ENCODE data around the gene FRK. TPM values are rescaled to one million over a fixed set of nuclear protein-coding genes. Genes with fewer than 3 reads are reported as not detected.

The FRK gene
- 0.60 to 1.1 TPM (median 1.1 TPM) in 3 replicates for total RNA-seq
- long read RNA-seq, full-length matches to known transcripts = 3 of 3 reads
- long read RNA-seq, partial matches to known transcripts = 0 of 3 reads
- long read RNA-seq, other reads (novel, unspliced or antisense) = 0 of 3 reads

DNA sequence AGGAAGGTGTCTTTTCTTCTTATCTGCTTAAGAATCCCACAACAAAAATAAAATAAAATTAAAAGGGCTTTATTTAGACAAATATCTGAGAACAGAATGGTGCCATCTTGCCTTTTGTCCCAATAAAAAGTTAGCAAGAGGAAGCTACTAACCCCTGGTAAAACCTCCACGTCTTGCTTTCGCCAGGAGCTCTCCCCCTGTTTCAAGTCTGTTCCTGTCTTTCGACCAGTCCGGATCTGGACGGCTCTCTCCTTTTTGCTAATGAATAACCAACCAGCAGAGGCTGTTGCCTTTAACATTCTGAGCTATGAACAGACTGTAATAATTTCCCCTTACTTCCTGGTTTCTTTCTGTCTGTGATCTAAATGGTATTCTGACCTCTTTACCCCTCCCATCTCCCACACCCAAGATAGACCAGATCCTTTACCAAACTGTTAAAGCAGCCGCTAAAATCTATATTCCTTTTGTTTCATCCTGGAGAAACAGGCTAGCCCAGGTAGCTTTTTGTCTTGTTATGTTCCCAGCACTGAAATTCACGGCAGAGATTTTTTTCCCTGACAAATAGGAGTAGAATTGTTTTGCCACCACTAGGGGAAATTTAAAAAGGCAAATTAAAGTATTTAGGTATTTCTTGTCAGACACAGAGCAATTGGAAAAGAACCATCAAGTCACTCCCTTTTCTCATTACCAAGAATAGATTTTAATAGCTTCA, at the start of gene FRK:
TSS of gene FRK (minus strand) at position 320 of the 712 bp plus-strand sequence. CDS start 580 bp downstream, outside the sequence.
- H3K9me3 Mint-ChIP-seq (ENCODE audit: low read depth) = no peaks in the 10 kb centered on the region
- peak; percentile 71 for TF ChIP-seq CTCF (IDR thresholded peaks at IDR 0.05)
- no peaks in the 10 kb centered on the region for H3K36me3 Mint-ChIP-seq (ENCODE audit: low read depth)
- H3K27ac Mint-ChIP-seq (ENCODE audit: unreplicated experiment) = peak within 1 kb of the TSS; percentile 92
- no peaks in the 10 kb centered on the region for H3K27me3 Mint-ChIP-seq (ENCODE audit: low read depth)
- H3K4me3 Mint-ChIP-seq (ENCODE audit: unreplicated experiment) = peak within 1 kb of the TSS; percentile 58
- H3K4me1 Mint-ChIP-seq (ENCODE audit: low read depth) = peaks cover 23% of the 10 kb centered on the region
- DNase-seq (ENCODE audit: low spot score) = no peak

DNA sequence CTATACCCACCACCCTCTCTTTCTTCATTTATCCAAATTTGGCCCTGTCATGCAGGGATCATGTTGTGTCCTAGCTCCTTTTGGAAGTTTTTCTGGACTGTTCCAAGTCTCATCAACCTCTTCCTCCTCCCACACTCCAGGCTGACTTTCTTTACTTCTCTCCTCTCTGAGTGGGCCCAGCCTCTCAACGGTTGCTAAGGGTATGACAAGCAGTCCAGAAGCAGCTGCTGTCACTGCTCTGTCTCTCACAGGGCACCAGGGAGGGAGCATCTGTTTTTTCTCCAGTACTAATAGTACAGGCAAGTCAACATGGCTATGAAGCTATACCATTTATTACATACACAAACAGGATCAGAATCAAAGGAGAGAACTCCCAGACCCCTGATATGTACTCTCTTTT, 48.1 kb upstream of the FRK start:
- DNase-seq (ENCODE audit: low spot score) = no peak
- no peaks in the 10 kb centered on the region for H3K9me3 Mint-ChIP-seq (ENCODE audit: low read depth)
- H3K4me3 Mint-ChIP-seq (ENCODE audit: unreplicated experiment) = no peak overlapping the region
- H3K27me3 Mint-ChIP-seq (ENCODE audit: low read depth) = no peaks in the 10 kb centered on the region
- H3K36me3 Mint-ChIP-seq (ENCODE audit: low read depth) = peaks cover 21% of the 10 kb centered on the region
- peaks cover 21% of the 10 kb centered on the region for H3K4me1 Mint-ChIP-seq (ENCODE audit: low read depth)
- no peak overlapping the region for H3K27ac Mint-ChIP-seq (ENCODE audit: unreplicated experiment)
- TF ChIP-seq CTCF (IDR thresholded peaks at IDR 0.05) = no peak

GRCh38 chr6:116106146-116106545, 45.5 kb upstream of the FRK start:
- peaks cover 34% of the 10 kb centered on the region for H3K4me1 Mint-ChIP-seq (ENCODE audit: low read depth)
- no peak overlapping the region for H3K27ac Mint-ChIP-seq (ENCODE audit: unreplicated experiment)
- DNase-seq (ENCODE audit: low spot score) = no peak

DNA sequence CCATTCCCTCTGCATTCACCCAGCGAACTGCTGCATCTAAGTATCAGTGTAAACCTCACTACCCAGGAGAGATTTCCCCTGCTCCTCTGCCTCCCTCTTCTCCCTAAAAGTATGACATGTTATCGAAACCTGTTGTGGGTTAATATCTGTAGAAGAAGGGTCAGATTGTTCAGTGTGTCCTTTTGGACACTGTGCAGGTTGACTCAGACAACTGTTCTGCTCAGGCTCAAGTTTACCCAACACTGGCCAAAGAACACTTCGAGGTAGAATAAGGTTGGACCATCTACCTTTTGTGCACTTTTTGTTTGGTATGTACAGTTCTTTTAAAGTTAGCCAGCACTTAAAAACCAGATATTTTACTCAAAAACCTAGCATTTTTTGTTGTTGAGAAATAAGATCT, 44.6 kb upstream of the FRK start:
- no peaks in the 10 kb centered on the region for H3K27me3 Mint-ChIP-seq (ENCODE audit: low read depth)
- H3K36me3 Mint-ChIP-seq (ENCODE audit: low read depth) = peaks cover 11% of the 10 kb centered on the region
- DNase-seq (ENCODE audit: low spot score) = no peak
- H3K27ac Mint-ChIP-seq (ENCODE audit: unreplicated experiment) = no peak overlapping the region
- TF ChIP-seq CTCF (IDR thresholded peaks at IDR 0.05) = no peak
- H3K9me3 Mint-ChIP-seq (ENCODE audit: low read depth) = no peaks in the 10 kb centered on the region
- H3K4me1 Mint-ChIP-seq (ENCODE audit: low read depth) = peaks cover 37% of the 10 kb centered on the region
- H3K4me3 Mint-ChIP-seq (ENCODE audit: unreplicated experiment) = no peak overlapping the region

More at GRCh38 chr6:116106146-116106545, 45.5 kb upstream of the FRK start:
- H3K4me3 Mint-ChIP-seq (ENCODE audit: unreplicated experiment) = no peak overlapping the region
- peaks cover 17% of the 10 kb centered on the region for H3K36me3 Mint-ChIP-seq (ENCODE audit: low read depth)
- no peak for TF ChIP-seq CTCF (IDR thresholded peaks at IDR 0.05)
- no peaks in the 10 kb centered on the region for H3K27me3 Mint-ChIP-seq (ENCODE audit: low read depth)
- H3K9me3 Mint-ChIP-seq (ENCODE audit: low read depth) = no peaks in the 10 kb centered on the region

DNA sequence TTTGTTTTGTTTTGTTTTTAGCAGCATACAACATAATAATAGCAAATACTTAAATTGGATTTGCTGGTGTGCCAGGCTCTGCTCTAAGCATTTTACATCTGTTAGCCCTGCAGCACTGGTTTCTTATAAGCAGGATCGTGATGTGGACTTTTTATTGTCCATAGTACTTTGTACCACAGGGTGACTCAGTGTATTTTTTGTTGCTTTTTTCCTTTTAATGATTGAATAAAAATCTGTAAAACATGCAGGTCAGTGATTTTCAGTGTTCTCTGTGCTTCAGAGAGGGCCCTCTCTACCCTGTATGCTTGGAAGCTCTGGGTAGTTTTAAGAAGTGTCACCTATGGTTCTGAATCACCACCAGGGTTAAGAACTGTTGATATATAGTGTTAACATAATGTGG, 43.9 kb upstream of the FRK start:
- TF ChIP-seq CTCF (IDR thresholded peaks at IDR 0.05) = no peak
- Mint-ChIP-seq H3K27me3 (ENCODE audit: low read depth) (no peaks in the 10 kb centered on the region), H3K27ac (ENCODE audit: unreplicated experiment) (no peak overlapping the region), H3K9me3 (ENCODE audit: low read depth) (no peaks in the 10 kb centered on the region), H3K36me3 (ENCODE audit: low read depth) (peaks cover 10% of the 10 kb centered on the region), H3K4me3 (ENCODE audit: unreplicated experiment) (no peak overlapping the region), H3K4me1 (ENCODE audit: low read depth) (peaks cover 40% of the 10 kb centered on the region)
- DNase-seq (ENCODE audit: low spot score) = no peak
